Keratinocyte (primary cell): ENCODE results near the gene TDRKH. TPM values are rescaled to one million over a fixed set of nuclear protein-coding genes. Genes with fewer than 3 reads are reported as not detected.

Experiments
- DNase-seq: peaks from one replicate; pipeline ENCODE4 v3.0.0-alpha.2; 2011; ENCODE audit warnings: low read depth, missing footprints, low spot score
- FAIRE-seq: peaks from 2 replicates; lab custom pipeline; 2011; peaks lifted over from hg19 to GRCh38; lab: Jason Lieb, UNC
- H2AFZ ChIP-seq: 2 replicates; pipeline ENCODE4 v1.6.0; 2012; ENCODE audit warnings: low read length, control low read depth, inconsistent platforms; ENCODE audit not compliant: control insufficient read depth
- H3K27ac ChIP-seq: 2 replicates; pipeline ENCODE4 v1.5.1; 2011; ENCODE audit warnings: low read length; ENCODE audit not compliant: control insufficient read depth, insufficient read depth
- H3K27me3 ChIP-seq: 3 replicates; pipeline ENCODE4 v1.6.0; 2011; ENCODE audit warnings: low read length; ENCODE audit not compliant: control insufficient read depth, insufficient read depth; ENCODE audit errors: extremely low read depth
- H3K36me3 ChIP-seq, 2 experiments: 2 replicates in 1 of 2; 3 replicates in 1 of 2; pipeline ENCODE4 v1.5.1; 2011; ENCODE audit warnings: low read length in 2 of 2, mild to moderate bottlenecking in 1 of 2; ENCODE audit not compliant: control insufficient read depth in 2 of 2, insufficient read depth in 2 of 2; ENCODE audit errors: extremely low read depth in 1 of 2
- H3K4me1 ChIP-seq: 3 replicates; pipeline ENCODE4 v1.5.1; 2011; ENCODE audit warnings: low read length; ENCODE audit not compliant: control insufficient read depth, insufficient read depth; ENCODE audit errors: extremely low read depth
- H3K4me2 ChIP-seq: 3 replicates; pipeline ENCODE4 v1.6.0; 2011; ENCODE audit warnings: low read depth, low read length; ENCODE audit not compliant: control insufficient read depth, insufficient read depth; ENCODE audit errors: extremely low read depth
- H3K4me3 ChIP-seq, 3 experiments: fragments of 200-600 bp in 1 of 3; sonication (generic) in 1 of 3; 2 replicates in 2 of 3; 3 replicates in 1 of 3; pipeline ENCODE4 v1.5.1; 2011 to 2016; ENCODE audit warnings: low read length in 3 of 3, mild to moderate bottlenecking in 3 of 3, control low read depth in 2 of 3, inconsistent platforms in 1 of 3, low read depth in 1 of 3, mixed read lengths in 1 of 3, mixed run types in 1 of 3, moderate library complexity in 1 of 3; ENCODE audit not compliant: control insufficient read depth in 2 of 3, insufficient read depth in 2 of 3; ENCODE audit errors: extremely low read depth in 1 of 3
- H3K79me2 ChIP-seq: 2 replicates; pipeline ENCODE4 v1.6.0; 2012; ENCODE audit warnings: low read length; ENCODE audit not compliant: control insufficient read depth, insufficient read depth
- H3K9ac ChIP-seq: 3 replicates; pipeline ENCODE4 v1.6.0; 2011; ENCODE audit warnings: low read length; ENCODE audit not compliant: control insufficient read depth, insufficient read depth; ENCODE audit errors: extremely low read depth
- H3K9me1 ChIP-seq: 3 replicates; pipeline ENCODE4 v1.6.0; 2011; ENCODE audit warnings: low read length; ENCODE audit not compliant: control insufficient read depth, insufficient read depth; ENCODE audit errors: extremely low read depth
- H3K9me3 ChIP-seq: 2 replicates; pipeline ENCODE4 v1.5.1; 2012; ENCODE audit warnings: low read depth, low read length; ENCODE audit not compliant: control insufficient read depth
- H4K20me1 ChIP-seq: 3 replicates; pipeline ENCODE4 v1.6.0; 2011; ENCODE audit warnings: low read length; ENCODE audit not compliant: control insufficient read depth, insufficient read depth; ENCODE audit errors: extremely low read depth
- EZH2 ChIP-seq: IDR thresholded peaks from one replicate; pipeline ENCODE4 v1.6.1; 2012; ENCODE audit warnings: inconsistent platforms, mild to moderate bottlenecking, low read length, moderate library complexity
- dilution Hi-C: fragments of 300-500 bp; cut with MboI; formaldehyde crosslinking; loops from one replicate; pipeline ENCODE4 v1.7.0; 2020; ENCODE audit warnings: low sequenced_read_pairs; ENCODE audit not compliant: extremely low pct_ligation_motif_present
- polyA plus RNA-seq, 5 experiments: library from polyadenylated mRNA; depleted of rRNA in 3 of 5; stranded (reverse) in 3 of 5; stranded (forward) in 1 of 5; unstranded in 1 of 5; fragments of >200 nt; gene quantifications; 1 replicate in 1 of 5; 2 replicates in 3 of 5; 3 replicates in 1 of 5; pipeline versions ENCODE4 v1.2.1 to v1.2.3, GENCODE V29; 2011 to 2012; ENCODE audit warnings: missing spikeins in 2 of 5, low read depth in 1 of 5, low replicate concordance in 1 of 5
- TF ChIP-seq, protein P1 (sequence below), 3 experiments: IDR thresholded peaks in 1 of 3; conservative IDR thresholded peaks in 1 of 3; optimal IDR thresholded peaks in 1 of 3; 2 replicates in 2 of 3; 3 replicates in 1 of 3; pipeline versions ENCODE3 to v1.5.1; 2011; ENCODE audit warnings: low read length in 3 of 3, mild to moderate bottlenecking in 3 of 3, moderate library complexity in 2 of 3, control low read depth in 1 of 3, inconsistent platforms in 1 of 3; ENCODE audit not compliant: insufficient read depth in 2 of 3; ENCODE audit errors: extremely low read depth in 1 of 3

Gene TDRKH
- polyA plus RNA-seq, 1 donor (not counting 4 experiments of a cell fraction or from before 2014, with no cell fraction given) = 9.7 TPM

DNA sequence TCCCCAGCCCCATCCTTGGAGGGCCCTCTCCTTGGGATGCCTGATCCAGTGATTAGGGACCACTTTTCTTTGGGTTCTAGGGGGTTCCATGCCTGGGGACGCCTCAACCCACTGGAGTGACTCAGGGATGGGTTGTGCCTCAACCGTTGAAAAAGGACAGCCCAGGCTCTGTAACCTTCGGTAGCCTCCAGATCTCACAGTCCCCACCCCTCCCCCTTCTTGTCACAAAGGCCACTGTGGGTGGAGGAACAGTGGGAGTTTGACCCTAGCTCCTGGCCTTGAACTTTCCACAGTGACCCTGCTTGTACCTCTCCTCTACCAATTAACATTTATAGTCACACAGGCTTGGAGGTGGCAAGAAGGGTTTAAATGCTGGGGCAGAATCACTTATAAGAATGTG is 43.9 kb upstream of the TDRKH start:
- Histone ChIP-seq H2AFZ (no peak overlapping the region), H4K20me1 (no peaks in the 10 kb centered on the region), H3K36me3 (no peaks in the 10 kb centered on the region), H3K27me3 (no peaks in the 10 kb centered on the region), H3K4me2 (no peak overlapping the region), H3K79me2 (no peaks in the 10 kb centered on the region), H3K27ac (no peak overlapping the region), H3K4me3 (no peak overlapping the region), H3K9ac (no peak overlapping the region), H3K9me3 (no peaks in the 10 kb centered on the region), H3K4me1 (peaks cover 35% of the 10 kb centered on the region), H3K9me1 (peaks cover 2% of the 10 kb centered on the region)
- TF ChIP-seq, protein P1, sequence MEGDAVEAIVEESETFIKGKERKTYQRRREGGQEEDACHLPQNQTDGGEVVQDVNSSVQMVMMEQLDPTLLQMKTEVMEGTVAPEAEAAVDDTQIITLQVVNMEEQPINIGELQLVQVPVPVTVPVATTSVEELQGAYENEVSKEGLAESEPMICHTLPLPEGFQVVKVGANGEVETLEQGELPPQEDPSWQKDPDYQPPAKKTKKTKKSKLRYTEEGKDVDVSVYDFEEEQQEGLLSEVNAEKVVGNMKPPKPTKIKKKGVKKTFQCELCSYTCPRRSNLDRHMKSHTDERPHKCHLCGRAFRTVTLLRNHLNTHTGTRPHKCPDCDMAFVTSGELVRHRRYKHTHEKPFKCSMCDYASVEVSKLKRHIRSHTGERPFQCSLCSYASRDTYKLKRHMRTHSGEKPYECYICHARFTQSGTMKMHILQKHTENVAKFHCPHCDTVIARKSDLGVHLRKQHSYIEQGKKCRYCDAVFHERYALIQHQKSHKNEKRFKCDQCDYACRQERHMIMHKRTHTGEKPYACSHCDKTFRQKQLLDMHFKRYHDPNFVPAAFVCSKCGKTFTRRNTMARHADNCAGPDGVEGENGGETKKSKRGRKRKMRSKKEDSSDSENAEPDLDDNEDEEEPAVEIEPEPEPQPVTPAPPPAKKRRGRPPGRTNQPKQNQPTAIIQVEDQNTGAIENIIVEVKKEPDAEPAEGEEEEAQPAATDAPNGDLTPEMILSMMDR (optimal IDR thresholded peaks at IDR 0.05 in 1 of 3, IDR thresholded peaks at IDR 0.05 in 1 of 3, conservative IDR thresholded peaks at IDR 0.05 in 1 of 3; ENCODE audit: extremely low read depth in 1 of 3, insufficient read depth in 2 of 3, low read length in 3 of 3) = no peak
- no peak for TF ChIP-seq EZH2
- DNase-seq = no peak
- dilution Hi-C loops = no loop called here
- no peak for FAIRE-seq

- dilution Hi-C loops = no loop called here
- TF ChIP-seq, protein P1 (optimal IDR thresholded peaks at IDR 0.05 in 1 of 3, IDR thresholded peaks at IDR 0.05 in 1 of 3, conservative IDR thresholded peaks at IDR 0.05 in 1 of 3; ENCODE audit: extremely low read depth in 1 of 3, insufficient read depth in 2 of 3, low read length in 3 of 3) = no peak
- no peak for TF ChIP-seq EZH2
- H3K27ac ChIP-seq = no peak overlapping the region
These were observed 43.0 kb upstream of the TDRKH start for GRCh38 chr1:151833172-151833900.

More at GRCh38 chr1:151833172-151833900, 43.0 kb upstream of the TDRKH start:
- H3K9me1 ChIP-seq = peaks cover 2% of the 10 kb centered on the region
- no peaks in the 10 kb centered on the region for H3K79me2 ChIP-seq
- H3K9me3 ChIP-seq = no peaks in the 10 kb centered on the region
- H2AFZ ChIP-seq = no peak overlapping the region
- no peak overlapping the region for H3K9ac ChIP-seq
- H3K4me2 ChIP-seq = no peak overlapping the region
- no peak for DNase-seq
- no peaks in the 10 kb centered on the region for H4K20me1 ChIP-seq
- no peaks in the 10 kb centered on the region for H3K27me3 ChIP-seq
- no peaks in the 10 kb centered on the region for H3K36me3 ChIP-seq
- FAIRE-seq = no peak
- no peak overlapping the region for H3K4me3 ChIP-seq
- peaks cover 38% of the 10 kb centered on the region for H3K4me1 ChIP-seq
